Vagina (tissue), 2 donors: ENCODE results near the gene SRR. TPM values are rescaled to one million over a fixed set of nuclear protein-coding genes. Genes with fewer than 3 reads are reported as not detected.
"Not testable (repeated sequence)": the region's sequence is repeated elsewhere in the genome, so short reads cannot be mapped to it uniquely, and the experiment has no call there.

Experiments used
- DNase-seq, 2 donors: peaks; one replicate each; pipeline ENCODE4 v3.0.0-alpha.2; 2017; ENCODE audit errors: extremely low spot score in 2 of 2
- H3K27ac ChIP-seq: fragments of 200-600 bp; sonication (generic); one replicate; pipeline ENCODE4 v1.5.1; 2019
- H3K27me3 ChIP-seq: fragments of 200-600 bp; sonication (generic); one replicate; pipeline ENCODE4 v1.5.1; 2019
- H3K36me3 ChIP-seq, 2 donors: fragments of 200-600 bp; sonication (generic); one replicate each; pipeline ENCODE4 v1.5.1; 2017 to 2019
- H3K4me1 ChIP-seq: fragments of 200-600 bp; sonication (generic); one replicate; pipeline ENCODE4 v1.5.1; 2019
- H3K4me3 ChIP-seq, 2 donors: fragments of 200-600 bp; sonication (generic); 1 replicate in 1 of 2; 2 replicates in 1 of 2; pipeline ENCODE4 v1.5.1; 2016 to 2019
- H3K9me3 ChIP-seq: fragments of 200-600 bp; sonication (generic); one replicate; pipeline ENCODE4 v1.5.1; 2019
- POLR2A ChIP-seq, 2 donors: fragments of 450-650 bp; IDR thresholded peaks; one replicate each; pipeline ENCODE4 v1.6.1; 2017; ENCODE audit warnings: antibody characterized with exemption in 2 of 2, mild to moderate bottlenecking in 2 of 2, moderate library complexity in 2 of 2
- POLR2AphosphoS5 ChIP-seq, 2 donors: sonication (generic); formaldehyde crosslinking; IDR thresholded peaks; one replicate each; pipeline ENCODE4 v1.9.0; 2017; ENCODE audit warnings: antibody characterized with exemption in 2 of 2, mild to moderate bottlenecking in 2 of 2, low read depth in 1 of 2; ENCODE audit not compliant: insufficient read depth in 1 of 2
- intact Hi-C: fragments of 100-400 bp; cut with DNase I; formaldehyde crosslinking; loops from one replicate; pipeline ENCODE4 v1.15.1; 2023
- total RNA-seq: library from RNA; depleted of rRNA; stranded (reverse); fragments of >200 nt; gene quantifications from one replicate; pipeline ENCODE4 v1.2.3, GENCODE V29; 2016
- TF ChIP-seq, protein P1 (sequence below), 3 experiments: fragments of 450-650 bp in 2 of 3; fragments of 200-600 bp in 1 of 3; sonication (generic) in 1 of 3; IDR thresholded peaks; one replicate each; pipeline ENCODE4 v1.5.1; 2017 to 2019; ENCODE audit warnings: antibody characterized with exemption in 3 of 3, mild to moderate bottlenecking in 2 of 3, moderate library complexity in 2 of 3

SRR gene, protein sequence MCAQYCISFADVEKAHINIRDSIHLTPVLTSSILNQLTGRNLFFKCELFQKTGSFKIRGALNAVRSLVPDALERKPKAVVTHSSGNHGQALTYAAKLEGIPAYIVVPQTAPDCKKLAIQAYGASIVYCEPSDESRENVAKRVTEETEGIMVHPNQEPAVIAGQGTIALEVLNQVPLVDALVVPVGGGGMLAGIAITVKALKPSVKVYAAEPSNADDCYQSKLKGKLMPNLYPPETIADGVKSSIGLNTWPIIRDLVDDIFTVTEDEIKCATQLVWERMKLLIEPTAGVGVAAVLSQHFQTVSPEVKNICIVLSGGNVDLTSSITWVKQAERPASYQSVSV
- total RNA-seq = 13.5 TPM

DNA sequence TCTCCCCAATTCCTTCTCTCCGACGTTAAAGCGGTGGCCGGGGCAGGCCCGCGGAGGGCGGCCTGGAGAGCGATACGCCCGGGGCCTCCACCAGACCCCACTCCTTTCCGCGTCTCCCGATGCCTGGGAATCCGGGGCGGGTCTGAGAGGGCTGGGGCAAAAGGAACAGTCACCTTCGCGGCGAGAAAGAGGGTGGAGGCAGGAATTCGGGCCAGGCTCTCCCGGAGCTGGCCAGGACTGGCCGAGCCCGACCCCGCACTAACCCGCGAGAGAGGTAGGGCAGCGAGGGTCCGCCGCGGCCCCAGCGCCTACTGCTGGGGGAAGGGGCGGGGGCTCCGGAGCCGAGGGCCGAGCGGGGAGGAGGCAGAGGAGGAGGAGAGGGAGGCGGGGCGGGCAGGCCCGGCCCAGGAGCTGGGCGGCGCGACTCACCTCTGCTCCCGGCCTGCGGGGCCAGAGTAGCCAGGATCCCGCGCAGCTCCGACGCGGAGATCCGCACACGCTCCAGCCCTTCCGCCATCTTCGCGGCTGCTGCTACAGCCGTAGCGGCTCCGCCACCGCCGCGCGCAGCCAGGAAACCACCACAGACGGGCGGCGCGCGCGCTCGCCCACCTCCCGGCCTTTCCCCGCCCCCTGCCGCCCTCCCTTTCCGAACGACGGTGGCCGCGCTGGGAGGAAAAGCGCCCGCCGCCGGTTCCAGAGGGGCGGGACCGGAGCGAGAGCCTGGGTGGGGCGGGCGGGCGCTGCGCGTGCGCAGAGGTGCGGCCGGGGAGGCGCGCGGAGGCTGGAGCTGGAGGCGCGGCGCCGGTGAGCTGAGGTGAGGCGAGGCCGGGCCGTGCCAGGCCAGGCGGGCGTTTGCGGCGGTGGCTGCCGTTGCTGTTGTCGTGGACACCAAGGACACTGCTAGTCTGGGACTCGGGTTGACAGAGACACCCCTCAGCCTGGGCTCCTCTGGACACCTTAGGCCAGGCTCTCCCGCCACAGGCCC is at the start of gene SRR, which contains the start of gene SMG6:
Gene SRR, plus strand, starts transcription at position 747 of the 985 bp plus-strand sequence. CDS start 11,611 bp downstream, outside the sequence.
Gene SMG6, minus strand, starts transcription at position 582 of the 985 bp plus-strand sequence. Its CDS starts 65 bp downstream, at position 517.
- Histone ChIP-seq H3K4me3 (peak within 1 kb of the TSS; percentile 79 to 88), H3K9me3 (no peaks in the 10 kb centered on the region), H3K4me1 (peaks cover 32% of the 10 kb centered on the region), H3K36me3 (peaks cover 0 to 17% of the 10 kb centered on the region in 2 donors), H3K27ac (peak within 1 kb of the TSS; percentile 80), H3K27me3 (no peaks in the 10 kb centered on the region)
- peak in 1 of 2 donors; percentile 82 for TF ChIP-seq POLR2AphosphoS5 (IDR thresholded peaks at IDR 0.05; ENCODE audit: insufficient read depth in 1 of 2, low read depth in 1 of 2)
- TF ChIP-seq POLR2A (IDR thresholded peaks at IDR 0.05) = peak in 1 of 2 donors; percentile 61
- TF ChIP-seq, protein P1, sequence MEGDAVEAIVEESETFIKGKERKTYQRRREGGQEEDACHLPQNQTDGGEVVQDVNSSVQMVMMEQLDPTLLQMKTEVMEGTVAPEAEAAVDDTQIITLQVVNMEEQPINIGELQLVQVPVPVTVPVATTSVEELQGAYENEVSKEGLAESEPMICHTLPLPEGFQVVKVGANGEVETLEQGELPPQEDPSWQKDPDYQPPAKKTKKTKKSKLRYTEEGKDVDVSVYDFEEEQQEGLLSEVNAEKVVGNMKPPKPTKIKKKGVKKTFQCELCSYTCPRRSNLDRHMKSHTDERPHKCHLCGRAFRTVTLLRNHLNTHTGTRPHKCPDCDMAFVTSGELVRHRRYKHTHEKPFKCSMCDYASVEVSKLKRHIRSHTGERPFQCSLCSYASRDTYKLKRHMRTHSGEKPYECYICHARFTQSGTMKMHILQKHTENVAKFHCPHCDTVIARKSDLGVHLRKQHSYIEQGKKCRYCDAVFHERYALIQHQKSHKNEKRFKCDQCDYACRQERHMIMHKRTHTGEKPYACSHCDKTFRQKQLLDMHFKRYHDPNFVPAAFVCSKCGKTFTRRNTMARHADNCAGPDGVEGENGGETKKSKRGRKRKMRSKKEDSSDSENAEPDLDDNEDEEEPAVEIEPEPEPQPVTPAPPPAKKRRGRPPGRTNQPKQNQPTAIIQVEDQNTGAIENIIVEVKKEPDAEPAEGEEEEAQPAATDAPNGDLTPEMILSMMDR (IDR thresholded peaks at IDR 0.05) = peak in 1 of 3 experiments; percentile 27
- DNase-seq = no peak
- intact Hi-C loops = no loop called here

DNA sequence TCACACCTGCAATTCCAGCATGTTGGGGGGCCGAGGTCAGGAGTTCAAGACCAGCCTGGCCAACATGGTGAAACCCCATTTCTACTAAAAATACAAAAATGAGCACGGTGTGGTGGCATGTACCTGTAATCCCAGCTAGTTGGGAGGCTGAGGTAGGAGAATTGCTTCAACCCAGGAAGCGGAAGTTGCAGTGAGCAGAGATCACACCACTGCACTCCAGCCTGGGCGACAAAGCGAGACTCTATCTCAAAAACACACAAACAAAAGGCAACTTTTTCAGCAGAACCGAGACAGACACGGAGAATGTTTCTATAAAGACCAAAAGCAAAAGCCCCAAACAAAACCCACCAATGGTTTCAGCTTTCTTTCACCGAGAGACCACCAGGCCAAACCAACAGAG is 44.9 kb upstream of the SRR start:
- H3K36me3 ChIP-seq, H3K4me3 ChIP-seq, H3K27ac ChIP-seq, intact Hi-C loops, H3K27me3 ChIP-seq, DNase-seq, H3K9me3 ChIP-seq: not testable (repeated sequence)
- peaks cover 25% of the 10 kb centered on the region for H3K4me1 ChIP-seq

DNA sequence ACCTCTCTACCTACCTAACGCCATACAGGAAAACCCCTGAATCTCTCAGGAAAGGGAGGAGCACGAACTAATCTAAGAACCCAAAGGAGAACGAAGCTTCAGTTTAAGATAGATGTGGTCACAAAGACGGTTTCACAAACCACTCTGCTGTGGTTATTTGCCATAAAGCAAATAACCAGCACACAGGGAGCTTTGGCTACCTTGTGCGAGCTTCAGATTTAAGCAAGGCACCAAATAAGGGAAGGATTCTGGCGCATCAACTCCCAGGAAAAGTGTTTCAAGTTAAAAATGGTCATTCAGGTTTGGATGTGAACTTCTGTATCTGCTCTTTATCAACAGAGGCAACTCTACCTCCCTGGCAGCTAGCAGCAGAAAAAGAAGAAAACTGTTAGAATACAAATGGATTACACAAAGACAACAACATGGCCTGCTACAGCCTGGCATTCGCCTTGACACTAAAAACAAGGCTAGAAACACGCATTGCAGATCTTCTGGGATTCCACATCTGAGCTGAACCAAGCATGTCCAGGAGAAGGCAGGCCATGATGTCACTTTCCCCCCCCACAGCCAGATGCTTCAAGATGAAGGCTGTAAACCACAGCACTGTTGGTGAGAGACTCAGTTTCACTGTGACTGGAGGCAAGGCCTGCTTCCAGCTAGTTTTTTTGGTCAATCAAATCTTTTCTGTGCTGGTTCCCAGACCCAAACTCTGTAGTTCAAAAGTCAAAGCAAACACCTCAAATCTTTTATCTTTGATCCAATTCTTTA is 43.8 kb upstream of the SRR start:
- H3K36me3 ChIP-seq = no peaks in the 10 kb centered on the region
- TF ChIP-seq POLR2A (IDR thresholded peaks at IDR 0.05) (no peak), POLR2AphosphoS5 (IDR thresholded peaks at IDR 0.05; ENCODE audit: insufficient read depth in 1 of 2, low read depth in 1 of 2) (no peak)
- H3K9me3 ChIP-seq = no peaks in the 10 kb centered on the region
- H3K27ac ChIP-seq = no peak overlapping the region
- intact Hi-C loops = no loop called here
- peaks cover 36% of the 10 kb centered on the region for H3K4me1 ChIP-seq
- no peak for DNase-seq
- H3K27me3 ChIP-seq = no peaks in the 10 kb centered on the region
- no peak overlapping the region for H3K4me3 ChIP-seq

- Histone ChIP-seq H3K4me1 (peaks cover 39% of the 10 kb centered on the region), H3K4me3 (no peak overlapping the region), H3K27ac (no peak overlapping the region), H3K27me3 (no peaks in the 10 kb centered on the region), H3K9me3 (no peaks in the 10 kb centered on the region), H3K36me3 (no peaks in the 10 kb centered on the region)
- TF ChIP-seq POLR2A (IDR thresholded peaks at IDR 0.05) = no peak
- no peak for TF ChIP-seq POLR2AphosphoS5 (IDR thresholded peaks at IDR 0.05; ENCODE audit: insufficient read depth in 1 of 2, low read depth in 1 of 2)
- intact Hi-C loops = no loop called here
- DNase-seq = no peak
These were observed 41.6 kb upstream of the SRR start for GRCh38 chr17:2262135-2262587.

GRCh38 chr17:2263183-2264066 is 40.3 kb upstream of the SRR start:
- TF ChIP-seq POLR2AphosphoS5 (IDR thresholded peaks at IDR 0.05; ENCODE audit: insufficient read depth in 1 of 2, low read depth in 1 of 2) (no peak), POLR2A (IDR thresholded peaks at IDR 0.05) (no peak)
- Histone ChIP-seq H3K4me1 (peaks cover 39% of the 10 kb centered on the region), H3K27ac (peak overlapping the region; percentile 20), H3K36me3 (peaks cover 0 to 4% of the 10 kb centered on the region in 2 donors), H3K27me3 (no peaks in the 10 kb centered on the region), H3K4me3 (no peak overlapping the region), H3K9me3 (no peaks in the 10 kb centered on the region)
- no peak for DNase-seq
- intact Hi-C loops = no loop called here
